ENCODE measurements around the gene N4BP2L1.
"Not testable (repeated sequence)": the region's sequence is repeated elsewhere in the genome, so short reads cannot be mapped to it uniquely, and the experiment has no call there.

Gene N4BP2L1

DNA sequence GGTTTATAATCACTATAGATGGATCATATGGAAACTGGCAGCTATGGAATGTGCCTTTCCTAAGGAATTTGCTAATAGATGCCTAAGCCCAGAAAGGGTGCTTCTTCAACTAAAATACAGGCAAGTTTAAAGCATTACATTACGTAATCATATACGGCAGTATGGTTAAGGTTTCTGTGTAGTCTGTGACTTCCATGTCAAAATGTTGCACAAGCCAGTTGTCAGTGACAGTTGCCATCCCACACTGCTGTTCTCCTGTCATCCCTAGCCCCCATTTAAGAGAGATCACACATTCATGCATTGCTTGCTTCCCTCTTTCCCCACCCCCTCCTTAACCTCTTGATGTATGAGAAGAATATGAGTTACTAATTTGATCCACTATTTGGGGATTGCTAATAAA, 65.4 kb downstream of the N4BP2L1 start:
- H3K27ac ChIP-seq (ENCODE audit: low read depth, low read length): no peak overlapping the region
- no peaks in the 10 kb centered on the region for H3K36me3 ChIP-seq (ENCODE audit: control insufficient read depth in 5 of 5, insufficient read depth in 5 of 5, low read length in 5 of 5)
- no peak overlapping the region for H3K9ac ChIP-seq (ENCODE audit: low read length in 5 of 5)
- no peaks in the 10 kb centered on the region for H3K27me3 ChIP-seq (ENCODE audit: control insufficient read depth in 5 of 5, insufficient read depth in 4 of 5, low read length in 5 of 5)
- H3K4me1 ChIP-seq (ENCODE audit: control insufficient read depth in 5 of 5, insufficient read depth in 5 of 5, low read length in 5 of 5): no peaks in the 10 kb centered on the region
- H3K4me3 ChIP-seq (ENCODE audit: low read depth in 1 of 5, low read length in 5 of 5): no peak overlapping the region
- no peaks in the 10 kb centered on the region for H3K9me3 ChIP-seq (ENCODE audit: control insufficient read depth in 5 of 5, low read length in 5 of 5)

DNA sequence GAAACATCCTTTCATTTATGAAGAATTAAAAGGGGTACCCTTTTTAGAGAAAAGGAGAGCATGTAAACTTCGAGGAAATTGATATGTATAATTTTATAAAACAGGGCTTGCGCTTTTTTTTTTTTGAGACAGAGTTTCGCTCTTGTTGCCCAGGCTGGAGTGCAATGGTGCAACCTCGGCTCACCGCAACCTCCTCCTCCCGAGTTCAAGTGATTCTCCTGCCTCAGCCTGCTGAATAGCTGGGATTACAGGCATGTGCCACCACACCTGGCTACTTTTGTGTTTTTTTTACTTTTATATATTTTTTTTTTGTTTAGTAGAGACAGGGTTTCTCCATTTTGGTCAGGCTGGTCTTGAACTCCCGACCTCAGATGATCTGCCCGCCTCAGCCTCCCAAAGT, 72.0 kb downstream of the N4BP2L1 start:
- not testable (repeated sequence) for H3K4me1 ChIP-seq (ENCODE audit: control insufficient read depth in 5 of 5, insufficient read depth in 5 of 5, low read length in 5 of 5); H3K27me3 ChIP-seq (ENCODE audit: control insufficient read depth in 5 of 5, insufficient read depth in 4 of 5, low read length in 5 of 5); H3K9me3 ChIP-seq (ENCODE audit: control insufficient read depth in 5 of 5, low read length in 5 of 5); H3K27ac ChIP-seq (ENCODE audit: low read depth, low read length); H3K9ac ChIP-seq (ENCODE audit: low read length in 5 of 5); H3K36me3 ChIP-seq (ENCODE audit: control insufficient read depth in 5 of 5, insufficient read depth in 5 of 5, low read length in 5 of 5); H3K4me3 ChIP-seq (ENCODE audit: low read depth in 1 of 5, low read length in 5 of 5)

DNA sequence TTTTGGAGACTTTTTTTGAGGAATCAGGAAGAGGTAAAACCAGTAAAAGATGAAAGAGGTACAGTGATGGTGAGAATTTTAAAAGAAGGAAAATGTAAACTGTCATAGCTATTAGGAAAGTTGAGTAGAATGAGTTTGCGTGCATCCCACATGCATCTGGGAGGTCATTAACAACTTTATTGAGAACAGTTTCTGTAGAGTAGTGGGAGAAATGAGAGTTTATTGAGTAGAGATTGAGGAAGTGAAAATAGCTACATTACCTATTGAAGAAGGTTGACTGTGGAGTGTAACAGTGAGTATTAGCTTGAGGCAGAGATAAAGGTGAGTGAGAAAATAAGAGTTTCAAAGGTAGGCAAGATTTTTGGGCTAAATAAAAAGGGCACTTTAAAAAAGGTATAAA, 73.9 kb downstream of the N4BP2L1 start:
- no peaks in the 10 kb centered on the region for H3K36me3 ChIP-seq (ENCODE audit: control insufficient read depth in 5 of 5, insufficient read depth in 5 of 5, low read length in 5 of 5)
- no peak overlapping the region for H3K27ac ChIP-seq (ENCODE audit: low read depth, low read length)
- no peaks in the 10 kb centered on the region for H3K9me3 ChIP-seq (ENCODE audit: control insufficient read depth in 5 of 5, low read length in 5 of 5)
- H3K4me1 ChIP-seq (ENCODE audit: control insufficient read depth in 5 of 5, insufficient read depth in 5 of 5, low read length in 5 of 5): no peaks in the 10 kb centered on the region
- no peaks in the 10 kb centered on the region for H3K27me3 ChIP-seq (ENCODE audit: control insufficient read depth in 5 of 5, insufficient read depth in 4 of 5, low read length in 5 of 5)
- H3K4me3 ChIP-seq (ENCODE audit: low read depth in 1 of 5, low read length in 5 of 5): no peak overlapping the region
- no peak overlapping the region for H3K9ac ChIP-seq (ENCODE audit: low read length in 5 of 5)

DNA sequence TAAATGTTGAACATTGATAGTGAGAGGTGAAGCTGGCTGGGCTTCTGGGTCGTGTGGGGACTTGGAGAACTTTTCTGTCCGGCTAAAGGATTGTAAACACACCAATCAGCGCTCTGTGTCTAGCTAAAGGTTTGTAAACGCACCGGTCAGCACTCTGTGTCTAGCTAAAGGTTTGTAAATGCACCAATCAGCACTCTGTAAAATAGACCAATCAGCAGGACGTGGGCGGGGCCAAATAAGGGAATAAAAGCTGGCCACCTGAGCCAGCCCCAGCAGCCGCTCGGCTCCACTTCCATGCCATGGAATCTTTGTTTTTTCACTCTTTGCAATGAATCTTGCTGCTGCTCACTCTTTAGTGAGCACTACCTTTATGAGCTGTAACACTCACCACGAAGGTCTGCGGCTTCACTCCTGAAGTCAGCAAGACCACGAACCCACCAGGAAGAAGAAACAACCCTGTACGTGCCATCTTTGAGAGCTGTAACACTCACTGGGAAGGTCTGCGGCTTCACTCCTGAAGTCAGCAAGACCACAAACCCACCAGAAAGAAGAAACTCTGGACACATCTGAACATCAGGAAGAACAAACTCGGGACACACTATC, 77.0 kb downstream of the N4BP2L1 start:
- H3K4me3 ChIP-seq (ENCODE audit: low read depth in 1 of 5, low read length in 5 of 5); H3K9me3 ChIP-seq (ENCODE audit: control insufficient read depth in 5 of 5, low read length in 5 of 5); H3K9ac ChIP-seq (ENCODE audit: low read length in 5 of 5); H3K27me3 ChIP-seq (ENCODE audit: control insufficient read depth in 5 of 5, insufficient read depth in 4 of 5, low read length in 5 of 5); H3K27ac ChIP-seq (ENCODE audit: low read depth, low read length); H3K4me1 ChIP-seq (ENCODE audit: control insufficient read depth in 5 of 5, insufficient read depth in 5 of 5, low read length in 5 of 5); H3K36me3 ChIP-seq (ENCODE audit: control insufficient read depth in 5 of 5, insufficient read depth in 5 of 5, low read length in 5 of 5): not testable (repeated sequence)
